Measurements from ENCODE around the gene FGFR3. TPM values are rescaled to one million over a fixed set of nuclear protein-coding genes. Genes with fewer than 3 reads are reported as not detected.

FGFR3 gene
- total and polyA plus RNA-seq, 7 donors: 0.16 to 14.0 (median 0.83) TPM

GRCh38 chr4:1857931-1858330, 64.8 kb downstream of the FGFR3 start:
- Histone ChIP-seq H3K36me3 (no peaks in the 10 kb centered on the region), H3K4me3 (no peak overlapping the region), H3K4me1 (peaks cover 0 to 26% (median 23%) of the 10 kb centered on the region in 4 donors), H3K9me3 (no peaks in the 10 kb centered on the region), H3K27me3 (peaks cover 0 to 12% (median 11%) of the 10 kb centered on the region in 3 donors), H3K27ac (no peak overlapping the region)
- 54 to 78% methylated on average over 5 of the region's 5 CpGs for WGBS, 2 donors
- no peak for DNase-seq
- intact Hi-C loops (cut with DNase I): loop anchor here (5.0 kb wide), 2 partner anchors 39 to 146 kb away; partner anchors contain the start of gene SLBP
- TF ChIP-seq EP300 (IDR thresholded peaks at IDR 0.05): no peak
- TF ChIP-seq POLR2A (IDR thresholded peaks at IDR 0.05): no peak
- TF ChIP-seq CTCF (IDR thresholded peaks at IDR 0.05): no peak
- no peak for TF ChIP-seq POLR2AphosphoS5 (IDR thresholded peaks at IDR 0.05)

Other genes starting within 250 kb of the FGFR3 start
- 1 to 10 TPM in 3 of 4 donors, under 1 TPM in 1; 0.82 to 4.1 (median 1.7) TPM for gene FAM53A, start 109.0 kb upstream of the FGFR3 start, total RNA-seq
- 1 to 10 TPM in 2 of 3 donors, under 1 TPM in 1; 0.23 to 1.8 (median 1.4) TPM for gene FAM53A, start 109.0 kb upstream of the FGFR3 start, polyA plus RNA-seq
- gene SLBP, start 81.0 kb upstream of the FGFR3 start, total RNA-seq: 10 to 100 TPM; 32.3 to 48.9 (median 40.2) TPM
- gene SLBP, start 81.0 kb upstream of the FGFR3 start, polyA plus RNA-seq: 10 to 100 TPM; 34.0 to 36.0 (median 35.8) TPM
- gene TMEM129, start 72.0 kb upstream of the FGFR3 start, total RNA-seq: 10 to 100 TPM; 40.6 to 51.4 (median 49.2) TPM
- 10 to 100 TPM; 16.9 to 42.4 (median 18.6) TPM for gene TMEM129, start 72.0 kb upstream of the FGFR3 start, polyA plus RNA-seq
- 10 to 100 TPM in 1 of 4 donors, 1 to 10 TPM in 3; 4.3 to 13.0 (median 6.9) TPM for gene TACC3, start 71.8 kb upstream of the FGFR3 start, total RNA-seq
- gene TACC3, start 71.8 kb upstream of the FGFR3 start, polyA plus RNA-seq: 10 to 100 TPM in 2 of 3 donors, 1 to 10 TPM in 1; 4.8 to 55.9 (median 11.8) TPM
- gene LETM1, start 62.9 kb downstream of the FGFR3 start, total RNA-seq: 10 to 100 TPM; 15.0 to 22.4 (median 17.8) TPM
- gene LETM1, start 62.9 kb downstream of the FGFR3 start, polyA plus RNA-seq: 10 to 100 TPM; 11.4 to 91.6 (median 36.1) TPM
- 10 to 100 TPM; 33.9 to 56.5 (median 38.0) TPM for gene NSD2, start 78.1 kb downstream of the FGFR3 start, total RNA-seq
- gene NSD2, start 78.1 kb downstream of the FGFR3 start, polyA plus RNA-seq: 10 to 100 TPM in 2 of 3 donors, 1 to 10 TPM in 1; 7.2 to 57.9 (median 22.4) TPM
- gene NELFA, start 215.7 kb downstream of the FGFR3 start, total RNA-seq: 10 to 100 TPM; 14.3 to 19.3 (median 17.1) TPM
- 10 to 100 TPM; 13.8 to 27.4 (median 15.3) TPM for gene NELFA, start 215.7 kb downstream of the FGFR3 start, polyA plus RNA-seq